Skeletal muscle cell (primary cell): Measurements from ENCODE around the gene FSCN2.

Experiments used
- DNase-seq: peaks from one replicate; pipeline ENCODE4 v3.0.0-alpha.2; 2010; ENCODE audit warnings: low read depth
- H3K4me3 ChIP-seq: 2 replicates; pipeline ENCODE4 v1.5.1; 2011; ENCODE audit warnings: low read depth, mild to moderate bottlenecking, control low read depth, low read length, moderate library complexity

FSCN2 gene

DNA sequence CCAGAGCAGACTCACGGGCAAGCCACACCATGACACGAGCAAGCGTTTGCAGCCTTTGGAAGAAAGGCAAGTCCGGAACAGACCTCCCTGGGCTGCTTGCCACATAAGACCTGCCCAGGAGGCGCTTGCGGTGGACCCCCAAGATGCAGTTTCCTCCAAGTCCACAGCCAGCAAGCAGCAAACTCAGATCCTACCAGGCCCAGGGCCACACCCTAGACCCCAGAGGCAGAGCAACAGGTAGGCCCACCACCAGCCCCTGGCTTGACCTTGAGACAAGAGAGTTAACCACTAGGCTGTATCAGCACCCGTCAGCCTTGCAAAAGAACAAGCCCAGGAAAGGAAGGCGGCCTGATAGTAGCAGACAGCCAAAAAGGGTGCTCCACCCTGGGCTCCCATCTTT, 21.6 kb downstream of the FSCN2 start:
- DNase-seq: no peak
- H3K4me3 ChIP-seq: no peak overlapping the region

- DNase-seq: no peak
- H3K4me3 ChIP-seq: no peak overlapping the region
Observed at GRCh38 chr17:81550285-81550684, 22.1 kb downstream of the FSCN2 start.

- DNase-seq: no peak
- H3K4me3 ChIP-seq: peak overlapping the region; percentile 93
Observed at GRCh38 chr17:81550830-81551457, 22.8 kb downstream of the FSCN2 start.

DNA sequence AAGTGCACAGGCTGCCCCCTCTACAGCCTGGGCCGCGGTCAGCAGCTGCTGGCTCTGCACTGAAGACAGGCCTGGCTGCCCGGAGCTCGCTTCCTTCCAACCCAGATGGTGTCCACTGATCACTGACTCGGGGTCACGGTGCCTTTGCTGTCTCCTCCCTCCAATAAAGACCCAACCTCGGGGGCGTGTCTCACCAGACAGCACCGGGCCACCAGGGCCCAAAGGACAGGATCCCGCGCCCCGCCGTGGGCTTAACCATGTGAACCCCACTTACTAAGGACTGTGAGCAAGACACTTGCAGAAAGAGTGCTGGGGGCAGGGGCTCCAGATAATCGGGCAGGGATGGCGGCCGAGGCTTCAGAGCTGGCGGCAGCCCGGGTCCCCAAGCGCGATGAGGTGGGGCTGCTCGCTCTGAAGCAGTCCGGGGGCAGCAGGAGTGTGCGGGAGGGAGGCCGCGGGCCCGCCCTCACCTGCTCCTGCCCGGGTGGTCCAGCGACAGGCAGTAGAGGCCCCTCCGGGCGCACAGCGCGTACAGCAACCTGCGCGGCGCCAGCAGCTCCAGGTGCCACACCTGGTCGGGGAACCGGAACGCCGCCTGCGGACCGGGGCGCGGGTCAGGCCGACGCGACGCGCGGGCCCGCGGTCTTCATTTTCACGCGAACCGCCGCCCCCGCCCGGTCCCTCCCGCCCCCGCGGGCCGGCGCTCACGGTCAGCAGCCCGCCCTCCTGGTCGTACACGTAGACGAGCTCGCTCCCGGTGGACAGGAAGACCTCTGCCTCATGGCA, 23.5 kb downstream of the FSCN2 start:
- H3K4me3 ChIP-seq: peak overlapping the region; percentile 93
- no peak for DNase-seq

GRCh38 chr17:81552244-81553017, 24.3 kb downstream of the FSCN2 start, which contains the start of gene FAAP100:
TSS of gene FAAP100 (minus strand) at chr17:81552353. CDS start at chr17:81552330, 23 bp downstream.
- peak within 1 kb of the TSS; percentile 93 for H3K4me3 ChIP-seq
- peak; percentile 39 for DNase-seq

- no peak for DNase-seq
- peak overlapping the region; percentile 93 for H3K4me3 ChIP-seq
Observed at GRCh38 chr17:81553018-81553615, 24.9 kb downstream of the FSCN2 start.

GRCh38 chr17:81553616-81554181, 25.5 kb downstream of the FSCN2 start:
- peak overlapping the region; percentile 93 for H3K4me3 ChIP-seq
- peak; percentile 89 for DNase-seq

GRCh38 chr17:81556175-81556691, 28.1 kb downstream of the FSCN2 start:
- H3K4me3 ChIP-seq: no peak overlapping the region
- DNase-seq: no peak

DNA sequence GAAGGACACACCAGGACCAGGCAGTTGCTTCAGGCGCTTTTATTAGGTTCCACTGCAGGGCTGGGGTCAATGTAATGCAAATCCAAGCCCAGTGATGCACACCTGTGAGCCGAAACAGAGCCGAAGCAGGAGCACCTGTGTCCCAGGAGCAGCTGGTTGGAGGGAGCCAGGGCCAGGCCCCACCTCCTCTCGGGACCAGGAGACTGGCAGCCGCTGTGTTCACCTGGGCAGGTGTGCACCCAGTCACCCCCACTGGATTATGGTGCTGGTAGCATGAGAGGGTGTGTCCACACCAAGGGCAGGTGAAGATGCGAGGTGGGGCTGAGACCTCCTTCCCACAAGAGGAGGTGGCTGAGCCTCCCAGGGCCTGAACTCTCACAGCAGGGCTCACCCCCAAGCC, 28.7 kb downstream of the FSCN2 start:
- DNase-seq: no peak
- H3K4me3 ChIP-seq: no peak overlapping the region

DNA sequence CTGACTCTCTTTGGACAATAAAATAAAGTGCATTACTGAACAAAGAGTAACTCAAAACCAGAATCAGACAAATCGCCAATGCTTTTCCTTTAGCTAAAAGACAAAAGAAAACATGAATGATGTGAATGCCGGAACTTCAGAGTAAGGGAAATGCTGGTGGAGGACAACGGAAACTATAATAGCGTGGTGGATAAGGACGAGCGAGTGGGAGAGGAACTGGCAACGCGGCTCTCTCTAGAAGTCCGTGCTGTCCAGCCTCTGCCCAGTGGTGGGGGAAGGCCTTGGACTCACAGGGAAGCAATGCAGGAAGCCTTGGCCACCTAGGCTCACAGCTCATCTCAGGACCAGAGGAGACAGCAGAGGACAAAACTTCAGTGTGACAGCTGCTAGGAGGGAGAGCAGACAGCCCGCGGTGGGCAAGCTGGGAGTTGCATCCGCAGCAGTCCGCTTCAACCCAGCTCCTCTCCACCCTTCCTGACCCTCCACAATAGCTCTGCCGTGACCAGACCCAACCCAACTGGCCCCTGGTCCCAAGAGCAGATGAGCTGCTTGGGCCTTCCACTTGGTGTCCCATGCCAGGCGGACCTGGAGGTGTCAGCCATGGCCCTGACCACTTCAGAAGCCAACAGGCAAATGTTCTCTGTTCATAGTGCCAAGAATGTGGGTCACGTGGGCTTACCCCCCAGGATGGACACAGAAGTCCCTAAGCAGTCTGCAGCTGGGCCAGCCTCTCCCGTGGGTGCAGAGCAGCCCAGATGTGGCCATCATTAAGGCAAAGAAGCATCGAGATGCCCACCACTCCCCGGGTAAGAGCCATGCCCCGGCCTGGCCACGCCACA, 29.3 kb downstream of the FSCN2 start:
- H3K4me3 ChIP-seq: no peak overlapping the region
- no peak for DNase-seq

DNA sequence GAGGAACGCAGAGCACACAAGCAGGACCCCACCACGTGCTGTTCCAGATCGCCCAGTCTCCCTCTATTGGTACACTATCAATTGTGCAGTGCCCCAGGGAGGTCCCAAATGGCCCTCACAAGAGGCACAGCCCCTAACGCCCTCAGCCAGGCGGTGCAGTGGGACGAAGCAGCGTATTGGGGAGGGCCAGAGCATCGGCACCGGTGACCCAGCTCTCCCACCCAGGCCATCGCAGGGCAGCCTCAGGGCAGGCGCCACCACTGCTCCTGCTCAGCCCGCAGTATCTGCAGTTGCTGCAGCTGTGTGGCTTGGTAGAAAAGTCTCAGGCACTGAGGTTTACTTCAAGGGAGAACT, 29.9 kb downstream of the FSCN2 start:
- no peak overlapping the region for H3K4me3 ChIP-seq
- DNase-seq: no peak

GRCh38 chr17:81558941-81559806, 31.0 kb downstream of the FSCN2 start:
- no peak overlapping the region for H3K4me3 ChIP-seq
- DNase-seq: no peak

GRCh38 chr17:81561494-81561885, 33.3 kb downstream of the FSCN2 start:
- no peak for DNase-seq
- H3K4me3 ChIP-seq: no peak overlapping the region

DNA sequence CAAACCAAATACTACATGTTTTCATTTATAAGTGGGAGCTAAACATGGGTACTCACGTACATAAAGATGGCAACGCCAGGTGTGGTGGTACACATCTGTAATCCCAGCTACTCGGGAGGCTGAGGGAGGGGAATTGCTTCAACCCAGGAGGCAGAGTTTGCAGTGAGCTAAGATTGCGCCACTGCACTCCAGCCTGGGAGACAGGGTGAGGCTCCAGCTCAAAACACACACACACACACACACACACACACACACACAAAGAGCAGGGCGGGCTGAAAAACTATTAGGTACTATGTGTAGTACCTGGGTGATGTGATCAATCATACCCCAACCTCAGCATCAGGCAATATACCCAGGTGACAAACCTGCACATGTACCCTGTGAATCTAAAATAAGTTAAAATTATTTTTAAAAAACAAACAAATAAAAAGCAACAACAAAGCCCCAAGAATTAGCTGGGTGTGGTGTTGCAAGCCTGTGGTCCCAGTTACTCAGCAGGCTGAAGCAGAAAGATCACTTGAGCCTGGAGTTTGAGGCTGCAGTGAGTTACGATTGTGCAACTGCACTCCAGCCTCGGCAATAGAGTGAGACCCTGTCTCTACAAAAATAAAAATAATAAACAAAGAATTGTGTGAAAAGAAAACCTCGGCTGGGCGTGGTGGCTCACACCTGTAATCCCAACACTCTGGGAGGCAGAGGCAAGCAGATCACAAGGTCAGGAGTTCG, 35.8 kb downstream of the FSCN2 start:
- no peak overlapping the region for H3K4me3 ChIP-seq
- DNase-seq: peak; percentile 73

GRCh38 chr17:81564778-81565177, 36.6 kb downstream of the FSCN2 start:
- H3K4me3 ChIP-seq: no peak overlapping the region

DNA sequence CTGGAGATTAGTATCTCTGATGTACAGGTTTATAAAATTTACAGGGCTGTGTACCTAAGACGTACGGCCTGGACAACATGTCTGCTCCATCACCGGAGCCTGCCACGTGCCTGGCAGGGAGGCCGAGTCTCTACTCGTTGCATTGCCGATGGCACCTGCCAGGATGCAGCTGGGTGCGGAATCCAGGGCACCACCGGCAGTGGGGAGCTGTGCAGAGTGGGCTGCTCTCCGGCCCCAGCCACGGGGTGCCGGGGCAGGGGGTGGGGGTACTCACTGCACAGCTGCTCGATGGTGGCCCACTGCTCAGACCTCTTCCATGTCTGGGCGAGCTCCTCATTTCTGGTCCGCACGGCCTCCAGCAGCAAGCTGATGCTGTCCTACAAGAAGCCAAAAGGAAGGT, 37.1 kb downstream of the FSCN2 start:
- no peak overlapping the region for H3K4me3 ChIP-seq
- DNase-seq: no peak

More at GRCh38 chr17:81564778-81565177, 36.6 kb downstream of the FSCN2 start:
- no peak for DNase-seq
